RWPE2 (cell line): Measurements from ENCODE around the gene PTTG1.

ENCODE experiments used
- ATAC-seq: fragments of 200-7000 bp; cut with Tn5 transposase; 3 replicates; pipeline ENCODE4 v1.9.1; 2021; ENCODE audit warnings: low read depth
- DNase-seq: peaks from one replicate; pipeline ENCODE4 v3.0.0-alpha.2; 2020; ENCODE audit warnings: low spot score
- H3K27ac ChIP-seq: fragments of 450-650 bp; 2 replicates; pipeline ENCODE4 v1.5.1; 2017; ENCODE audit warnings: mild to moderate bottlenecking; ENCODE audit not compliant: poor library complexity, severe bottlenecking
- H3K27me3 ChIP-seq: fragments of 250-450 bp; sonication (Bioruptor Pico); 2 replicates; pipeline ENCODE4 v1.5.1; 2021; ENCODE audit warnings: mild to moderate bottlenecking, moderate library complexity; ENCODE audit not compliant: insufficient read depth, poor library complexity, severe bottlenecking
- H3K36me3 ChIP-seq: fragments of 250-450 bp; sonication (Bioruptor Pico); 2 replicates; pipeline ENCODE4 v1.5.1; 2020; ENCODE audit warnings: low read depth, mild to moderate bottlenecking, moderate library complexity
- H3K4me1 ChIP-seq: fragments of 250-450 bp; sonication (Bioruptor Pico); 2 replicates; pipeline ENCODE4 v1.5.1; 2021; ENCODE audit warnings: mild to moderate bottlenecking, moderate library complexity; ENCODE audit not compliant: insufficient read depth, poor library complexity, severe bottlenecking
- H3K4me3 ChIP-seq: fragments of 250-450 bp; sonication (Bioruptor Pico); 2 replicates; pipeline ENCODE4 v1.5.1; 2021; ENCODE audit warnings: mild to moderate bottlenecking, moderate library complexity; ENCODE audit not compliant: severe bottlenecking
- H3K9me3 ChIP-seq: fragments of 250-450 bp; sonication (Bioruptor Pico); 2 replicates; pipeline ENCODE4 v1.5.1; 2021; ENCODE audit warnings: mild to moderate bottlenecking, moderate library complexity; ENCODE audit not compliant: severe bottlenecking
- CTCF ChIP-seq: fragments of 450-650 bp; IDR thresholded peaks from one replicate; pipeline ENCODE4 v1.5.1; 2017; ENCODE audit warnings: mild to moderate bottlenecking, moderate library complexity; ENCODE audit not compliant: poor library complexity, severe bottlenecking

PTTG1 gene

GRCh38 chr5:160397492-160397891 lies 24.2 kb upstream of the PTTG1 start:
- DNase-seq (no peak), ATAC-seq (no peak)
- peaks cover 16% of the 10 kb centered on the region for H3K4me1 ChIP-seq
- H3K9me3 ChIP-seq: no peaks in the 10 kb centered on the region
- no peak overlapping the region for H3K27ac ChIP-seq
- no peak for TF ChIP-seq CTCF
- peaks cover 4% of the 10 kb centered on the region for H3K27me3 ChIP-seq
- H3K4me3 ChIP-seq: no peak overlapping the region
- peaks cover 46% of the 10 kb centered on the region for H3K36me3 ChIP-seq

- no peak for DNase-seq
These were observed 22.8 kb upstream of the PTTG1 start for GRCh38 chr5:160398806-160399205.

GRCh38 chr5:160399402-160400353 lies 22.0 kb upstream of the PTTG1 start, which contains the start of gene FAM200C:
Gene FAM200C (minus strand): TSS chr5:160400054. CDS start chr5:160395490, 4,564 bp downstream.
- TF ChIP-seq CTCF: no peak
- Histone ChIP-seq H3K27me3 (peaks cover 4% of the 10 kb centered on the region), H3K9me3 (no peaks in the 10 kb centered on the region), H3K4me1 (peaks cover 16% of the 10 kb centered on the region), H3K4me3 (peak within 1 kb of the TSS; percentile 65), H3K27ac (peak within 1 kb of the TSS; percentile 52), H3K36me3 (peaks cover 54% of the 10 kb centered on the region)
- DNase-seq (peak; percentile 98), ATAC-seq (peak; percentile 93)

More at GRCh38 chr5:160398806-160399205, 22.8 kb upstream of the PTTG1 start:
- Histone ChIP-seq H3K27me3 (peaks cover 4% of the 10 kb centered on the region), H3K27ac (peak overlapping the region; percentile 52), H3K9me3 (no peaks in the 10 kb centered on the region), H3K36me3 (peaks cover 52% of the 10 kb centered on the region), H3K4me1 (peaks cover 16% of the 10 kb centered on the region), H3K4me3 (peak overlapping the region; percentile 65)
- ATAC-seq: no peak
- no peak for TF ChIP-seq CTCF

GRCh38 chr5:160418561-160419457 lies 2.8 kb upstream of the PTTG1 start, which contains the start of gene SLU7:
Gene SLU7 (minus strand): TSS chr5:160419081. CDS start chr5:160415294, 3,787 bp downstream.
- H3K9me3 ChIP-seq: no peaks in the 10 kb centered on the region
- peak within 1 kb of the TSS; percentile 63 for H3K27ac ChIP-seq
- TF ChIP-seq CTCF: no peak
- DNase-seq (peak; percentile 96), ATAC-seq (peak; percentile 69)
- peaks cover 32% of the 10 kb centered on the region for H3K4me1 ChIP-seq
- peak within 1 kb of the TSS; percentile 75 for H3K4me3 ChIP-seq
- no peaks in the 10 kb centered on the region for H3K27me3 ChIP-seq
- H3K36me3 ChIP-seq: peaks cover 34% of the 10 kb centered on the region
